HG03342 (cell line): ENCODE measurements around the gene GAS2L2.

Source experiments
- ATAC-seq: cut with Tn5 transposase; IDR thresholded peaks from one replicate; pipeline ENCODE4 v1.9.1; 2021; ENCODE audit warnings: mild to moderate bottlenecking, moderate library complexity; ENCODE audit not compliant: unreplicated experiment

The GAS2L2 gene

DNA sequence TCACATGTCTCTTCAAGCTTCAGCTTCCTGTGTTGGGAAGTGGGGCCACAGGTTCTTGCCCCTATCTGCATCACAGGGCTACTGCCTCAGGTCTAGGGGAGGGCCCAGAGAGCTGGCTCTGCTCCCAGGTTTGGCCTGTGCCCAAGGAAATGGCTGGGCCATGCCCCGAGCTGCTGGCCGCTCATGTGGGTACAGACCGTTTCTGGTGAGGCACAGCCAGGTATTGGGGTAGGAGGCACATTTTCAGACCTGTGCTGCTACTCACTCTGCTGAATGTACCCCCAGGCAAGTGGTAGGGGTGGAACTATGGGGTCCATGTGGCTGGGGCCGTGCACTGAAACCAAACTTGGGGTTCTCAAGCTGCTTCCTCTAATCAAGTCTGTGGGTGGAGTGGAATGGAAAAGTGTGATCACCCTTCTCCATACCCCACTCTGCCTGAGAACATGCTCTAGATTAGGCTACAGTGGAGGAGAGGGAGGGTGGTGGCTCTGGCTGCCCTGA, 4.6 kb downstream of the GAS2L2 start:
- ATAC-seq: no peak

- no peak for ATAC-seq
Observed at GRCh38 chr17:35747540-35748017, 5.5 kb downstream of the GAS2L2 start.

DNA sequence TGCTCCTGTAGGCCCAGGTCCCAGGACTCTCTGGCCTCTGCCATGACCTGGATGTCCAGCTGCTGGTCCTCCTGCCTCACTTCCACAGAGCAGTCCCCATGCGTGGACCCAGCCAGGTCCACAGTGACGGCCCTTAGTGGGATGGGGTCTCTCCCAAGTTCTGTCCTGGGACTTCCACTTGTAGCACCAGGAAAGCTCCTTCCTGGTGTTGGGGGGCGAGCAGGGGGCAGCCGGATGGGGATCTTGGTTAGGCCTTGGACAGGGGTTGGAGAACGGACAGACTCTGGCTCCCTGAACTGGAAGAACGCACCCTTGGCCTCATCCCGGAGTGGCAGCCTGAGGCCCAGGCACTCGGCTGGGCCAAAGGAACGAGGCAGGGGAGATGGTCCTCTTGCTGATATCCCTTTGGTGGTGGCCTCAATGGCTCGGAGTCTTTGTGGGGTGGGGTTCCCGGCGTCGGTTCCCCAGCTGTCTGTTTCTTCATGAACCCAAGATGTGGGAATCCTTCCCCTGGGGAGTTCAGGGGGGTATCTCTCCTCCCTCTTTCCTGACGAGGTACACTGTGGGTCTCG, 7.2 kb downstream of the GAS2L2 start:
- ATAC-seq: no peak

- no peak for ATAC-seq
Observed at GRCh38 chr17:35745246-35745645, 7.8 kb downstream of the GAS2L2 start.

DNA sequence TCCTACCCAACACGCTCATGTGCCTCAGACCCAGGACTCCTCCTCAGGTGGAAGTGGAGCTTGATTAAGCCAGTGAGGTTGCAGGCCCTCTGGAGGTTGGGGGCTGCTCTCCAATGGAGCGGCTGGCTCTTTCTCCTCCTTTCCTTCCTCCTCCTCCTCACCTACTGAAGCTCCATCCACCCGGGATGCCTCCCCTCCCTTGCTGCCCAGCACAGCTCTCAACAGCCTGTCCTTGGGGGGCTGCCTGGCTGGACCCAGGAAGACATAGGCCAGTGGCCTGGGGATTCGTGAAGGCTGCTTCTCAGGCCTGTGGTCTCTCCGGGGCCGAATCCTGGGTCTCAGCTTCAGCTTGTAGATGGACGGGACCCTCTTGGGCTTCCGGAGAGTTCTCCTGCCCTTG, 8.2 kb downstream of the GAS2L2 start:
- no peak for ATAC-seq

DNA sequence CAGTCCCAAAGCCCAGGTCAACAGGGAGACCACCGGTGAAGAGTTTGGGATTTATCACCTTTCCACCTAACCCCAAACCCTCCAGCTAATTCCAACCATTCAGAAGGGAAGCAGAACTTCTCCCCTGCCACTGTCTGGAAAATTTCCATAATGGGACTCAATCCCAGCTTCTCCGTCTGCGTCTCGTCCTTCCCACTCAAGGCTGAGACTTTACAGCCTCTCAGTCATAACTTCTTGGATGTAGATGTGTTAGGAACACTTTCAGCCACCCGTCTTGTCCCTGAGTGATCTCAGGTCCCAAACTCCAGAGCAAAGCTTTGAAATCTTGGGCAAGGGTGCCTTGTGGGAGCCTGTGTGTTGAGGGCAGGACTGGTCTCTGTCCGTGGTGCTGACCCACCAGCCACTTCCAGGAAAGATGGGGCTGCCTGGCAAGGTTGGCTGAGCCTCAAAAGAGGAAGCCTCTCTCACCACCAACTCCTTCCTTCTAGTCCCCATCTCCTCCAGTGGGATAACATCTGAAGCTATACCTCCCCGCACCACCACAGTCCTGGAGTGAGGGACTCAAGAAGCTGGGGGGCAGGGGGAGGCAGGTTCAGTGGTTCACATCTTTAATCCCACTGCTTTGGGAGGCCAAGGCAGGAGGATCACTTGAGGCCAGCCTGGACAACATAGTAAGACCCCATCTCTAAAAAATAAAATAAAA, 9.3 kb downstream of the GAS2L2 start:
- no peak for ATAC-seq

- no peak for ATAC-seq
Observed at GRCh38 chr17:35742896-35743477, 10.1 kb downstream of the GAS2L2 start.

DNA sequence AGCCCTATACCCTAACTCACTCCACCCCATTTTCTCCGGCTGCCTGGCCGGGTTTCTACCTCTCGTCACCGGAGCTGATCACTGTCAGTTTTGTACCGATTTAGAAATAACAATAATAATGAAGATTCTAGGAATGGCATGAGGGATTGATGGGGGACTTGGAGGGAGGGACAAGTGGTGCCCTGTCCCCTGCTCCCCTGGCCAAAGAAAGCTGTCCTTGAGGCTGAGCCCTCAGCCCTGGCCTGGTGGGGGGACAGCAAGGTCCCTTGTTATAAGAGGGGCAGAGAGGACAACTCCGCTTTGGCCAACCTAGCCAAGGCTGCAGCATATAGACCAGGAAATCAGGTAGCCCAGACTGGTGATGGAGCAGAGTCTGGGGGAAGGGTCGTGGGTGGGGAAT, 10.5 kb downstream of the GAS2L2 start:
- no peak for ATAC-seq

- no peak for ATAC-seq
Observed at GRCh38 chr17:35740997-35741931, 11.8 kb downstream of the GAS2L2 start.

GRCh38 chr17:35740216-35740615, 12.8 kb downstream of the GAS2L2 start:
- no peak for ATAC-seq

GRCh38 chr17:35738519-35739133, 14.4 kb downstream of the GAS2L2 start:
- no peak for ATAC-seq

DNA sequence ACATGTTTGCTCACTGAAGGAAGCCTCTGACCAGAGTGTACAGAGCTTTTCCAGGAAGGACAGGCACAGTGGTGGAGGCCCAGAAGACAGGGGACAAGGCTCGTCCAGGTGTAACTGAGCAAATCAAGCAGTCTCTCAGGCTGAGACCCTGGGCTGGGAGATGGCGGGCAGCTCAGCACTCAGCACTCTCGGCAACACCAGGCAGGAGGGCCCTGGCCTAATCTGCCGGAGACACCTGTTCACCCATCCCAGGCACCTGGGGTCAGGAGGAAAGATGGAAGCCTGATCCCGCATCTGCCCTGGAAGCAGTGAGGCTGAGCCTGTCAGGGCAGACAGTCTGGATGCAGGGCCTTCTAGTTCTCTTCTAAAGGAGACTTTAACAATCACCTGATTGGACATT, 16.8 kb downstream of the GAS2L2 start:
- ATAC-seq: no peak

- ATAC-seq: no peak
Observed at GRCh38 chr17:35735036-35735805, 17.8 kb downstream of the GAS2L2 start.

DNA sequence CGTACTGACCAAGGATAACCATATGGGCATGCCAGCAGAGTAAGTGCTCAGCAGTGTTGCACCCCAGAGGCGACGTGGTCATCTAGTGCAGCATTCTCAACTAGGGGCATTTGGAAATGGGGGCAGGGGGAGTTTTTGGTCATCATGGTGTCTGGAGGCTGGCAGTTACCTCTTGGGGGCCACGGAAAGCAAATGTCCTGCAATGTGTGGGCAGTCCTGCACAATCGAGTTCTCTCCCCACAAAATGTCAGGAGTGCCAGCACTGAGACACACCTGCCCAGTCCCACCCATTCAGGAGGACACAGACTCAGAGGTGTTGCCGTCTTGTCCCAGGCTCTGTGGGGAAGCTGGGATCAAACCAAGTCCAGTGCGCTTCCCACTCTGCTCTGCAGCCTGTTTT, 18.6 kb downstream of the GAS2L2 start:
- ATAC-seq: no peak

GRCh38 chr17:35733366-35733765, 19.7 kb downstream of the GAS2L2 start:
- no peak for ATAC-seq

- no peak for ATAC-seq
Observed at GRCh38 chr17:35732806-35733136, 20.3 kb downstream of the GAS2L2 start.

DNA sequence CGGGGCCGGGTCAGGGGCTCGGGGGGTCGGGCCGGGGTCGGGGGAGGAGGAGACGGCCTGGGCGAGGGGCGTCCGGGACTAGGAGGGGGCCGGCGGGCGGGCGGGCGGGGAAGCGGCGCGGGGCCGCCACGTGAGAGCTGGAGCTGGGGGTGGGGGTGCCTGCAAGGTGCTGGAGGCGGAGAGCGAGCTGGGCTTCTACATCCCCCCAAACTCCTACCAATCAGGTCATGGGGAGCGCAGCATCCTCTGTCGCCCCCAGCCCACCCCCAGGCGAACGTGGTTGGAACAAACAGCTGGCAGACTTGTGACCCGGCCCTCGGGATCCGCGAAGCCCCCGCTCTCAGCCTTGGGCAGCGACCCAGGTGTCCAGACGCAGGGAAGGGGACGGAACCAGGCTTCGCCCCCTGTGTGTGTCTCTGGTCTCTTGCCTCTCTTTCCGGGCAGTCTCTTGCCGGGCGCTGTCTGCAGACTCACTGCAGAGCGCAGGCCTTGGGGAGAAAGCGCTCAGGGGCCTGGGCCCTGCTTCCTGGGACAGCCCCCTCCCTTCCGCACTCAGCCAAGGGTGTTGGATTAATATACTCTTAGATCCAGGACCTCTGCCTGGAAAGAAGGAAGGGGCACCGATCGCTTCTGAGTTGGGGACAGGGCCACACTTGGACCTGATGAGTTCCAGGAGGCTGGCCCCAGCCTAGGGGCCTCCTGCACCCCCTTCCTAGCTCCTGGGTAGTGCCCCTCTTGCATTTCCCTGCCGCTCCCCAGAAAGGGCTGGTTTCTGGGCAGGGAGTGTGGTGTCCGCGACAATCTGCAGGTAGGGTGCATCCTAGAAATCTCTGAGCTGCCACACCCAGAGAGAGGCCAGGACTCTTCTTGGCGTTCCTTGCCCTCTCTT, 20.9 kb downstream of the GAS2L2 start:
- no peak for ATAC-seq

DNA sequence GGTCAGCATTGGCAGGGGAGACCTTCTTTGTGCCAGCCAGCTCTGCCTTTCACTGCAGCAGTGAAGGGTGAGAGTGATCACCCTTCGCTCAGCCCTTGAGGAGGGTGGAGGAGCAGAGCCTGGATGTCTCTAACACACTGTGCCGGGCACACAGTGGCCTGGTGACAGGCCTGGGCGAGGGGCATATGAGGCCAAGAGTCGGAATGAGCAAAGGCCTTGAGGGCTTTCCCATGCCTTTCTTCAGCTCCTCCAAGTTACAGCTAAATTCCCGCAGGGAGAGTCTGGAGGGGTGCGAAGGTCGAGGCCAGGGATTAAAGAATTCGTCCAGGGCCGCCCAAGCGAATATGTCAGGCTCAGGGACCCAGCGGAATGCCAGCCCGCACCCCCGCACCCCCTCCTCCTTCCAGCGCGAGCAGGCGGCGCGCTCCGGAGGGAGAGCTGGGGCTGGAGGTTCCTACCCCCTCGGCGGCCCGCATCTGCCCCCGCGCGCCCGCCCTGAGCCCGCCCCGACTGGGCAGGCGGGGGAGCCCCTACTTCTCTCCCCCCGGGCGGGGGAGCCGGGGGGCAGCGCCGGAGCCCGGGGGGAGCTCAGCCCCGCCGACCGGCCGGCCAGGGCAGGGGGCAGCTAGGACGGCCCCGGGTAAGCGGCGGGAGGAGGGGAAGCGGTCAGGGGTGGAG, 21.7 kb downstream of the GAS2L2 start, which contains the start of gene RASL10B:
Gene RASL10B (plus strand): TSS at position 401 of the 678 bp plus-strand sequence. CDS start 3,546 bp downstream, outside the sequence.
- no peak for ATAC-seq
